ENCODE measurements around the gene SNX9. TPM values are rescaled to one million over a fixed set of nuclear protein-coding genes. Genes with fewer than 3 reads are reported as not detected.

The SNX9 gene
- total and polyA plus RNA-seq, 2 of the 8 experiments (the other 6 are each of a cell fraction or from before 2014, with no cell fraction given), result 11.8 to 23.2 TPM

DNA sequence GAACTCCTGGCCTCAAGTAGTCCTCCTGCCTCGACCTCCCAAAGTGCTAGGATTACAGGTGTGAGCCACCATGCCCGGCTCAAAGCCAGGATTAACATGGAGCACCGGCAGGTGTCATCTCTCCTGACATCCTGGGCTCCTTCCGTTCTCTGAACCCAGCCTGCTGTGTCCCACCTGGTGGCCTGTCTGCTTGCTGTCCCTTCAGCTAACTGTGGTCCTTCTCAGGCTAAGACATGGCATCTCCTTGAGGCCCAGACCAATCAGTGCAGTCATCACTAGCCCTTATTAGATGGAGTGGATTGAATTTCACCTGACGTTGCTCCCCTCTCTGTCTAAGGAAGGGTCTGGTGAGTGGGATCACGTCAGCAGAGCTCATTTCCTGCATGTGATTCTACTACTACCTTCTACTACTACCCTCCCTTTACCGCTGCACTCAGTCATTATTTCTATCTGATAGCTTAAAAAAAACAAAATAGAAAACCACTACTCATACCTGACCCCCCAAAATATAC lies 130.6 kb downstream of the SNX9 start:
- H3K27me3 ChIP-seq (replicated peaks in 1 of 4; ENCODE audit: control insufficient read depth in 3 of 4, extremely low read depth in 1 of 4, insufficient read depth in 3 of 4, low read length in 3 of 4), result no peaks in the 10 kb centered on the region
- H2BK12ac ChIP-seq (ENCODE audit: low read depth, low read length), result no peak overlapping the region
- peaks cover 0 to 2% (median 0%) of the 10 kb centered on the region in 4 experiments; a peak in 1 of 7 replicates for H3K4me1 ChIP-seq (replicated peaks in 1 of 4; ENCODE audit: control insufficient read depth in 3 of 4, insufficient read depth in 4 of 4, low read length in 3 of 4)
- no peak overlapping the region for H4K91ac ChIP-seq (replicated peaks; ENCODE audit: insufficient read length, low read length)
- no peaks in the 10 kb centered on the region for H3K79me2 ChIP-seq (ENCODE audit: control insufficient read depth in 1 of 2, insufficient read depth in 2 of 2, low read length in 2 of 2)
- H4K8ac ChIP-seq (ENCODE audit: extremely low read depth, insufficient read depth, low read length), result no peak overlapping the region
- peaks cover 3 to 6% of the 10 kb centered on the region in 2 experiments; a peak in 2 of 4 replicates for H3K9me3 ChIP-seq (ENCODE audit: insufficient read depth in 2 of 2, low read depth in 1 of 2, low read length in 1 of 2)
- H3K4ac ChIP-seq (replicated peaks; ENCODE audit: insufficient read length, low read depth, low read length), result no peak overlapping the region
- no peak overlapping the region for H3K56ac ChIP-seq (replicated peaks; ENCODE audit: insufficient read length, low read depth, low read length)
- no peak overlapping the region for H2AK5ac ChIP-seq (ENCODE audit: low read depth, low read length)
- H2BK15ac ChIP-seq (ENCODE audit: low read length), result no peak overlapping the region
- no peak overlapping the region for H3K9ac ChIP-seq (replicated peaks in 1 of 4; ENCODE audit: extremely low read depth in 1 of 4, low read depth in 3 of 4, low read length in 3 of 4)
- no peak overlapping the region for H3K23ac ChIP-seq (ENCODE audit: insufficient read length)
- no peak for TF ChIP-seq CHD1 (IDR thresholded peaks at IDR 0.05; ENCODE audit: low read depth, low read length)
- no peak for TF ChIP-seq CBX8 (IDR thresholded peaks at IDR 0.05; ENCODE audit: borderline replicate concordance, low read depth, low read length)
- TF ChIP-seq SRF (IDR thresholded peaks at IDR 0.05; ENCODE audit: low read depth, low read length), result no peak
- no peaks in the 10 kb centered on the region for H3K36me3 ChIP-seq (ENCODE audit: control insufficient read depth in 2 of 4, insufficient read depth in 4 of 4, low read length in 3 of 4)
- WGBS, 2 experiments (ENCODE audit: extremely low coverage in 1 of 2, insufficient coverage in 1 of 2, insufficient read length in 1 of 2, insufficient replicate concordance in 2 of 2, low coverage in 1 of 2, low lambda C conversion rate in 2 of 2, missing lambda C conversion rate in 1 of 2), result 85% methylated on average over 7 of the region's 7 CpGs; no CpG with 5 or more reads in 1 of the 2 experiments
- POLR2A ChIA-PET (ENCODE audit: partially characterized antibody), result interaction anchor here (0.8 to 0.9 kb wide), 2 partner anchors 28 to 108 kb away, joined by 3 read pairs; partner anchors contain the start of gene SYNJ2
- no peak for DNase-seq (ENCODE audit: low read depth in 1 of 2, low spot score in 2 of 2)
- H4K5ac ChIP-seq (ENCODE audit: insufficient read length, low read depth, low read length), result no peak overlapping the region
- no peak overlapping the region for H2AFZ ChIP-seq (ENCODE audit: low read length)
- FAIRE-seq, result no peak
- no peak overlapping the region; the same call in 1 of the 2 replicates for H3K18ac ChIP-seq (ENCODE audit: extremely low read depth, low read length)
- H3K79me1 ChIP-seq (ENCODE audit: low read depth, low read length), result no peaks in the 10 kb centered on the region
- CTCF ChIA-PET (ENCODE audit: partially characterized antibody), result interaction anchor here (1.0 to 1.6 kb wide), 8 partner anchors 14 to 199 kb away, joined by 3 to 6 read pairs (median 4); no protein-coding TSS in a partner anchor
- H4K20me1 ChIP-seq (replicated peaks in 1 of 2; ENCODE audit: control insufficient read depth in 1 of 2, insufficient read depth in 2 of 2, low read length in 2 of 2), result no peaks in the 10 kb centered on the region
- no peak overlapping the region for H3K4me3 ChIP-seq (ENCODE audit: extremely low read depth in 1 of 4, insufficient read depth in 2 of 4, low read depth in 3 of 4, low read length in 4 of 4)
- no peak overlapping the region for H3K27ac ChIP-seq (ENCODE audit: low read depth, low read length)
- H2BK120ac ChIP-seq (replicated peaks; ENCODE audit: low read depth, low read length), result no peak overlapping the region
- no peaks in the 10 kb centered on the region for H3K23me2 ChIP-seq (ENCODE audit: low read depth, low read length)
- H2BK20ac ChIP-seq (ENCODE audit: low read length), result peak overlapping the region; percentile 87; the same call in 1 of the 2 replicates
- no peak overlapping the region for H3K14ac ChIP-seq (ENCODE audit: insufficient read length)
- no peak overlapping the region for H2BK5ac ChIP-seq (ENCODE audit: low read depth, low read length)
- no peak overlapping the region for H3K4me2 ChIP-seq (ENCODE audit: insufficient read depth in 1 of 2, low read depth in 2 of 2, low read length in 2 of 2)

Measured in H1 (cell line).